Stimulated activated effector memory CD8-positive, alpha-beta T cell treated with anti-CD3 and anti-CD28 coated beads, Interleukin-12 subunit alpha, Interleukin-12 subunit beta, amount 100 ng/mL, for 72 hours (primary cell): Measurements from ENCODE around the gene MOCS1.

Experiments
- ATAC-seq: fragments of 150-1000 bp; cut with Tn5 transposase; 2 replicates; pipeline ENCODE4 v1.10.0; 2021
- DNase-seq, 2 donors: peaks; one replicate each; pipeline ENCODE4 v3.0.0; 2021 to 2022; ENCODE audit warnings: low spot score in 2 of 2
- H3K27ac Mint-ChIP-seq: one replicate; pipeline ENCODE4 v1.8.0; 2022; ENCODE audit warnings: mild to moderate bottlenecking, mixed read lengths
- H3K36me3 Mint-ChIP-seq: one replicate; pipeline ENCODE4 v1.8.0; 2022; ENCODE audit warnings: mild to moderate bottlenecking, mixed read lengths
- H3K4me1 Mint-ChIP-seq: one replicate; pipeline ENCODE4 v1.8.0; 2022; ENCODE audit warnings: mixed read lengths
- H3K4me3 Mint-ChIP-seq: one replicate; pipeline ENCODE4 v1.8.0; 2022; ENCODE audit warnings: mild to moderate bottlenecking, mixed read lengths
- H3K9me3 Mint-ChIP-seq: one replicate; pipeline ENCODE4 v1.8.0; 2022; ENCODE audit warnings: mixed read lengths

The MOCS1 gene

GRCh38 chr6:39936857-39937256, 2.6 kb upstream of the MOCS1 start:
- H3K27ac Mint-ChIP-seq: no peak overlapping the region
- DNase-seq (no peak), ATAC-seq (no peak)
- peaks cover 4% of the 10 kb centered on the region for H3K36me3 Mint-ChIP-seq
- peaks cover 10% of the 10 kb centered on the region for H3K4me1 Mint-ChIP-seq
- no peaks in the 10 kb centered on the region for H3K9me3 Mint-ChIP-seq
- H3K4me3 Mint-ChIP-seq: no peak overlapping the region

- ATAC-seq (no peak), DNase-seq (no peak)
- Mint-ChIP-seq H3K36me3 (peaks cover 5% of the 10 kb centered on the region), H3K9me3 (no peaks in the 10 kb centered on the region), H3K4me3 (no peak overlapping the region), H3K4me1 (peaks cover 11% of the 10 kb centered on the region), H3K27ac (no peak overlapping the region)
These were observed 979 bp upstream of the MOCS1 start for GRCh38 chr6:39935241-39935640.

- Mint-ChIP-seq H3K36me3 (peaks cover 5% of the 10 kb centered on the region), H3K4me1 (peaks cover 11% of the 10 kb centered on the region), H3K4me3 (peak overlapping the region; percentile 62), H3K27ac (peak overlapping the region; percentile 53), H3K9me3 (no peaks in the 10 kb centered on the region)
- DNase-seq (no peak), ATAC-seq (peak; percentile 62)
These were observed 562 bp downstream of the MOCS1 start for GRCh38 chr6:39933669-39934130.

- Mint-ChIP-seq H3K36me3 (peaks cover 5% of the 10 kb centered on the region), H3K27ac (peak overlapping the region; percentile 67), H3K4me3 (no peak overlapping the region), H3K4me1 (peaks cover 11% of the 10 kb centered on the region), H3K9me3 (no peaks in the 10 kb centered on the region)
- DNase-seq (no peak), ATAC-seq (no peak)
These were observed 1.8 kb downstream of the MOCS1 start for GRCh38 chr6:39932386-39932910.

- no peaks in the 10 kb centered on the region for H3K9me3 Mint-ChIP-seq
- H3K36me3 Mint-ChIP-seq: peaks cover 5% of the 10 kb centered on the region
- DNase-seq (no peak), ATAC-seq (no peak)
- no peak overlapping the region for H3K4me3 Mint-ChIP-seq
- H3K4me1 Mint-ChIP-seq: peaks cover 11% of the 10 kb centered on the region
- H3K27ac Mint-ChIP-seq: peak overlapping the region; percentile 67
These were observed 2.7 kb downstream of the MOCS1 start for GRCh38 chr6:39931607-39932006.

- H3K4me3 Mint-ChIP-seq: no peak overlapping the region
- H3K36me3 Mint-ChIP-seq: peaks cover 5% of the 10 kb centered on the region
- no peaks in the 10 kb centered on the region for H3K9me3 Mint-ChIP-seq
- peaks cover 18% of the 10 kb centered on the region for H3K4me1 Mint-ChIP-seq
- H3K27ac Mint-ChIP-seq: no peak overlapping the region
- DNase-seq: no peak
- ATAC-seq: no peak
These were observed 3.7 kb downstream of the MOCS1 start for GRCh38 chr6:39930540-39930939.

GRCh38 chr6:39929733-39930461, 4.4 kb downstream of the MOCS1 start:
- DNase-seq: no peak
- H3K27ac Mint-ChIP-seq: no peak overlapping the region
- no peak for ATAC-seq
- H3K4me3 Mint-ChIP-seq: no peak overlapping the region
- peaks cover 18% of the 10 kb centered on the region for H3K4me1 Mint-ChIP-seq
- H3K36me3 Mint-ChIP-seq: peaks cover 5% of the 10 kb centered on the region
- H3K9me3 Mint-ChIP-seq: no peaks in the 10 kb centered on the region

GRCh38 chr6:39929039-39929732, 5.1 kb downstream of the MOCS1 start:
- H3K4me3 Mint-ChIP-seq: no peak overlapping the region

GRCh38 chr6:39927159-39927558, 7.1 kb downstream of the MOCS1 start:
- ATAC-seq (no peak), DNase-seq (no peak)
- H3K27ac Mint-ChIP-seq: no peak overlapping the region
- peaks cover 4% of the 10 kb centered on the region for H3K36me3 Mint-ChIP-seq
- H3K4me3 Mint-ChIP-seq: no peak overlapping the region
- no peaks in the 10 kb centered on the region for H3K9me3 Mint-ChIP-seq
- peaks cover 11% of the 10 kb centered on the region for H3K4me1 Mint-ChIP-seq

More at GRCh38 chr6:39929039-39929732, 5.1 kb downstream of the MOCS1 start:
- Mint-ChIP-seq H3K9me3 (no peaks in the 10 kb centered on the region), H3K36me3 (peaks cover 5% of the 10 kb centered on the region), H3K27ac (no peak overlapping the region), H3K4me1 (peaks cover 18% of the 10 kb centered on the region)
- DNase-seq (no peak), ATAC-seq (no peak)

- no peaks in the 10 kb centered on the region for H3K9me3 Mint-ChIP-seq
- no peaks in the 10 kb centered on the region for H3K36me3 Mint-ChIP-seq
- H3K4me1 Mint-ChIP-seq: peaks cover 6% of the 10 kb centered on the region
- DNase-seq: no peak
- H3K27ac Mint-ChIP-seq: no peak overlapping the region
- H3K4me3 Mint-ChIP-seq: no peak overlapping the region
- no peak for ATAC-seq
These were observed 7.6 kb downstream of the MOCS1 start for GRCh38 chr6:39926668-39927067.

- no peaks in the 10 kb centered on the region for H3K9me3 Mint-ChIP-seq
- no peak overlapping the region for H3K4me3 Mint-ChIP-seq
- no peak overlapping the region for H3K27ac Mint-ChIP-seq
- H3K4me1 Mint-ChIP-seq: peaks cover 6% of the 10 kb centered on the region
- no peaks in the 10 kb centered on the region for H3K36me3 Mint-ChIP-seq
- ATAC-seq (no peak), DNase-seq (no peak)
These were observed 8.4 kb downstream of the MOCS1 start for GRCh38 chr6:39925931-39926290.

- H3K36me3 Mint-ChIP-seq: no peaks in the 10 kb centered on the region
- no peak overlapping the region for H3K27ac Mint-ChIP-seq
- H3K9me3 Mint-ChIP-seq: no peaks in the 10 kb centered on the region
- peaks cover 6% of the 10 kb centered on the region for H3K4me1 Mint-ChIP-seq
- ATAC-seq: no peak
- DNase-seq: no peak
- H3K4me3 Mint-ChIP-seq: no peak overlapping the region
These were observed 8.9 kb downstream of the MOCS1 start for GRCh38 chr6:39925191-39925930.

GRCh38 chr6:39924283-39924682, 10.0 kb downstream of the MOCS1 start:
- Mint-ChIP-seq H3K36me3 (no peaks in the 10 kb centered on the region), H3K27ac (no peak overlapping the region), H3K4me1 (peaks cover 6% of the 10 kb centered on the region), H3K9me3 (no peaks in the 10 kb centered on the region), H3K4me3 (no peak overlapping the region)
- ATAC-seq (no peak), DNase-seq (no peak)

- no peaks in the 10 kb centered on the region for H3K36me3 Mint-ChIP-seq
- H3K4me1 Mint-ChIP-seq: peaks cover 6% of the 10 kb centered on the region
- ATAC-seq (no peak), DNase-seq (no peak)
- H3K9me3 Mint-ChIP-seq: no peaks in the 10 kb centered on the region
- no peak overlapping the region for H3K4me3 Mint-ChIP-seq
- no peak overlapping the region for H3K27ac Mint-ChIP-seq
These were observed 10.4 kb downstream of the MOCS1 start for GRCh38 chr6:39923861-39924260.

- ATAC-seq (no peak), DNase-seq (no peak)
- Mint-ChIP-seq H3K9me3 (no peaks in the 10 kb centered on the region), H3K27ac (no peak overlapping the region), H3K4me1 (peaks cover 6% of the 10 kb centered on the region), H3K36me3 (peaks cover 3% of the 10 kb centered on the region), H3K4me3 (no peak overlapping the region)
These were observed 10.9 kb downstream of the MOCS1 start for GRCh38 chr6:39923394-39923793.
